ENCODE measurements around the gene AHI1. TPM values are rescaled to one million over a fixed set of nuclear protein-coding genes. Genes with fewer than 3 reads are reported as not detected.

AHI1 gene
- total RNA-seq, 1 experiment from 2014 or later = 11.3 TPM

GRCh38 chr6:135311446-135312200 lies 185.9 kb downstream of the AHI1 start:
- H3K9me3 Mint-ChIP-seq (ENCODE audit: unreplicated experiment) = no peaks in the 10 kb centered on the region
- H3K9me3 ChIP-seq = no peaks in the 10 kb centered on the region
- no peak overlapping the region for H3K4me3 ChIP-seq (ENCODE audit: low read depth, low read length)
- no peaks in the 10 kb centered on the region for H3K4me1 Mint-ChIP-seq (ENCODE audit: low read depth, unreplicated experiment)
- no peaks in the 10 kb centered on the region for H3K36me3 ChIP-seq (ENCODE audit: control insufficient read depth, insufficient read depth, low read length)
- TF ChIP-seq CTCF (IDR thresholded peaks at IDR 0.05; ENCODE audit: insufficient read depth in 1 of 2, low read depth in 1 of 2, low read length in 1 of 2, severe bottlenecking in 1 of 2, unreplicated experiment in 1 of 2) = no peak
- H3K27ac Mint-ChIP-seq (ENCODE audit: unreplicated experiment) = no peak overlapping the region
- H3K27me3 ChIP-seq (replicated peaks; ENCODE audit: control insufficient read depth, insufficient read depth, low read length) = no peaks in the 10 kb centered on the region
- DNase-seq = no peak
- H3K4me1 ChIP-seq = no peaks in the 10 kb centered on the region
- no peaks in the 10 kb centered on the region for H3K27me3 Mint-ChIP-seq (ENCODE audit: insufficient read depth, unreplicated experiment)
- ChIA-PET CTCF (no interaction called here), POLR2A (no interaction called here)
- no peaks in the 10 kb centered on the region for H3K36me3 Mint-ChIP-seq (ENCODE audit: insufficient read depth, unreplicated experiment)
- no TSS peak for BruUV-seq (replicated peaks)
- intact Hi-C loops (cut with micrococcal nuclease; ENCODE audit: unreplicated experiment) = no loop called here
- H3K4me3 Mint-ChIP-seq (ENCODE audit: unreplicated experiment) = no peak overlapping the region

GRCh38 chr6:135310291-135310690 lies 187.2 kb downstream of the AHI1 start:
- POLR2A ChIA-PET = no interaction called here
- no peaks in the 10 kb centered on the region for H3K36me3 ChIP-seq (ENCODE audit: control insufficient read depth, insufficient read depth, low read length)
- H3K27me3 Mint-ChIP-seq (ENCODE audit: insufficient read depth, unreplicated experiment) = no peaks in the 10 kb centered on the region
- intact Hi-C loops (cut with micrococcal nuclease; ENCODE audit: unreplicated experiment) = no loop called here
- H3K4me1 ChIP-seq = no peaks in the 10 kb centered on the region
- no peak overlapping the region for H3K4me3 Mint-ChIP-seq (ENCODE audit: unreplicated experiment)
- no peaks in the 10 kb centered on the region for H3K9me3 Mint-ChIP-seq (ENCODE audit: unreplicated experiment)
- no TSS peak for BruUV-seq (replicated peaks)
- DNase-seq = no peak
- H3K27ac Mint-ChIP-seq (ENCODE audit: unreplicated experiment) = no peak overlapping the region
- H3K4me3 ChIP-seq (ENCODE audit: low read depth, low read length) = no peak overlapping the region
- H3K9me3 ChIP-seq = no peaks in the 10 kb centered on the region
- no peaks in the 10 kb centered on the region for H3K36me3 Mint-ChIP-seq (ENCODE audit: insufficient read depth, unreplicated experiment)
- TF ChIP-seq CTCF (IDR thresholded peaks at IDR 0.05; ENCODE audit: insufficient read depth in 1 of 2, low read depth in 1 of 2, low read length in 1 of 2, severe bottlenecking in 1 of 2, unreplicated experiment in 1 of 2) = no peak
- no peaks in the 10 kb centered on the region for H3K4me1 Mint-ChIP-seq (ENCODE audit: low read depth, unreplicated experiment)
- CTCF ChIA-PET = no interaction called here
- H3K27me3 ChIP-seq (replicated peaks; ENCODE audit: control insufficient read depth, insufficient read depth, low read length) = no peaks in the 10 kb centered on the region

- intact Hi-C loops (cut with micrococcal nuclease; ENCODE audit: unreplicated experiment) = no loop called here
- no TSS peak for BruUV-seq (replicated peaks)
- no peaks in the 10 kb centered on the region for H3K36me3 ChIP-seq (ENCODE audit: control insufficient read depth, insufficient read depth, low read length)
- Mint-ChIP-seq H3K27me3 (ENCODE audit: insufficient read depth, unreplicated experiment) (no peaks in the 10 kb centered on the region), H3K9me3 (ENCODE audit: unreplicated experiment) (no peaks in the 10 kb centered on the region), H3K4me1 (ENCODE audit: low read depth, unreplicated experiment) (no peaks in the 10 kb centered on the region), H3K27ac (ENCODE audit: unreplicated experiment) (no peak overlapping the region), H3K4me3 (ENCODE audit: unreplicated experiment) (no peak overlapping the region), H3K36me3 (ENCODE audit: insufficient read depth, unreplicated experiment) (no peaks in the 10 kb centered on the region)
- H3K9me3 ChIP-seq = no peaks in the 10 kb centered on the region
- TF ChIP-seq CTCF (IDR thresholded peaks at IDR 0.05; ENCODE audit: insufficient read depth in 1 of 2, low read depth in 1 of 2, low read length in 1 of 2, severe bottlenecking in 1 of 2, unreplicated experiment in 1 of 2) = no peak
- no peak overlapping the region for H3K4me3 ChIP-seq (ENCODE audit: low read depth, low read length)
- ChIA-PET CTCF (no interaction called here), POLR2A (no interaction called here)
- H3K4me1 ChIP-seq = no peaks in the 10 kb centered on the region
- no peak for DNase-seq
- no peaks in the 10 kb centered on the region for H3K27me3 ChIP-seq (replicated peaks; ENCODE audit: control insufficient read depth, insufficient read depth, low read length)
These were observed 190.7 kb downstream of the AHI1 start for GRCh38 chr6:135306740-135307420.

Data from Caco-2 (cell line).